Uterus (tissue), 2 donors: ENCODE data around the gene CTCF.

Experiments
- CTCF ChIP-seq, 4 experiments: fragments of 200-600 bp in 2 of 4; fragments of 450-650 bp in 2 of 4; sonication (generic) in 2 of 4; IDR thresholded peaks; one replicate each; pipeline ENCODE4 v1.5.1; 2016 to 2019; ENCODE audit warnings: antibody characterized with exemption in 4 of 4, mild to moderate bottlenecking in 2 of 4, moderate library complexity in 1 of 4
- POLR2A ChIP-seq, 2 donors: fragments of 450-650 bp; IDR thresholded peaks; one replicate each; pipeline ENCODE4 v1.6.1; 2016; ENCODE audit warnings: antibody characterized with exemption in 2 of 2, mild to moderate bottlenecking in 1 of 2, moderate library complexity in 1 of 2

GRCh38 chr16:67562918-67563707 lies 787 bp downstream of the CTCF start:
- peak in 3 of 4 experiments; percentile 14 to 36 (median 19) for TF ChIP-seq CTCF (IDR thresholded peaks at IDR 0.05)
- peak in 1 of 2 donors; percentile 35 for TF ChIP-seq POLR2A (IDR thresholded peaks at IDR 0.05)
